NCI-H2107 treated with DMSO at 0.1 percent for 48 hours (cell line): ENCODE measurements around the gene CDX2.
"Not testable (repeated sequence)": the region's sequence is repeated elsewhere in the genome, so short reads cannot be mapped to it uniquely, and the experiment has no call there.

Experiments used
- DNase-seq: peaks from one replicate; lab custom pipeline; 2025; ENCODE audit not compliant: unreplicated experiment; lab: John Stamatoyannopoulos, UW

Gene CDX2

DNA sequence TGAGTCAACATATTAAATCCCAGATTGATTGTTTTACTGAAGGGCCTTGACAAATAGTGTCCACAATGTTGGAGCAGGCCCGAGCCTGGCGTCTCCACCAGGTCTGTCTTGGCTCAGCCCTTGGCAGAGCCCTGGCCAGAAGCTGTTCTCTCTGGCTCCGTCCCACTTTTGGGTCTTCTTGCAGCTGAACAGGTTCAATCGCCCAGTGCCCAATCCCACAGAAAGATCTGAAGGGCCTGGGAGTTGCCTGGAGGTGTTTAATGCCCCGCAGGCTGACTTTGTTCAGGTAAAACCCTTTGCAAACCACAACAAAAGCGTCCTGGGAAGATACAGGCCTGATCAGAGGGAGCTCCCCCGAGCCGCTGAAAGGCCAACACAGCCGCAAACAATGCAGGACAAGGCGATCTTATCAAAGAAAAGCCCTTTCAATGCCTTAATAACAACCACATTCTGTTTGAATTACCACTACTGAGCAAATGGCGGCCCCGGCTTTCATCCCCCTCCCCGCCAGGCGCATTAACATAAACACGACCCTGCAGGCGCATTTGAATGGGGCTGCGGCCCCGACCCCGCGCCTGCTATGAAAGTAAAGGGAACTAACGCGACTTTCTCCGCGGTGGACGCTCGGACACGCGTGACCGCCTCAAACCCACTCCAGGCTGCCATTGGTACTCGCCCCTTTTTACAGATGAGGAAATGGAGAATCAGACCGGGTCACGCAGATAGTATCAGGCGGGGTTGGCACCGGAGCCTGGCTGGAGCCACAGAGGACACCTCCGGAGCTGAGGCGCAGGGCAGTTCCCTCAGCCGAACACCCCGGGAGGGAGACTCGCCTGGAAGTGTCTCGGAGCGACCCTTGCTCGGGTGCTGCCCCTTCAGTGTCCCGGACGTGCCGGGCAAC is 3.1 kb downstream of the CDX2 start:
- DNase-seq: no peak

DNA sequence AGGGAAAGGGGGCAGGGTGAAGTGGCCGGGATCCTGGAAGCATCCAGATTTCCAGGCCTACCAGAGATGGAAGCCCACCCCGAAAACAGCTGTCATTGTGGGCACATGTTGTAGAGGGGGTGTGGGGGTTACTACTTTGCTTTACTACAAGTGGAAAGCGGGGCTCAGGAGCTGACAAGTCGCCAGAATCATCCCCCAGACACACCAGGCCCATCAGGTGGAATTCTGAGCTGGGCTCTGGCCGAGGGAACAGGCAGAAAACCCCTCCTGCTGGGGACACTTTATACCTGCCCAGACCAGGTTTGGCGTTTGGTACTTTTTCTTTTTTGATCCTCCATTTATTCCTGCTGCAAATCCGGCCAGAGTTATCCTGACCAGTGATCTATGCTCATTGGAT is 3.8 kb downstream of the CDX2 start:
- DNase-seq: no peak

GRCh38 chr13:27964741-27965323 is 4.3 kb downstream of the CDX2 start:
- no peak for DNase-seq

- DNase-seq: not testable (repeated sequence)
Observed at GRCh38 chr13:27964206-27964605, 4.9 kb downstream of the CDX2 start.

DNA sequence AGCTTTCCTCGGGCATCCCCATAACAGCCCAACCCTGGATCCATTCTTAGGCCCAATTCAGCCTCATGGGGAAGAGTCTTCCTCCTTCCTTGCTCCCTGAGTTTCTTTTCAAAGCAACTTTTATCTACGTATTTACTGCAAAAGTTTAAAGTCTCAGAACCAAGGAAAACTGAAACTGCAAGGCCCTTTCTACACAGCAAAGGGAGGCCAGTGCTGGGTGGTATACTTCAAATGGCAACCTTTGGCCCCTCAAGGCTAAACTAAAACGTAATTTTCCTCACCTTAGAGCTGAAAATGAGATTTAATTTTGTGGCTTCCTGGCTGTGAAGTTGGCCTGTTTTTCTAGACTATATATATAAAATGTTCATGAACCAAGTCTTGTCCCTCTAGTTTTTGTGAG is 5.6 kb downstream of the CDX2 start:
- DNase-seq: no peak

DNA sequence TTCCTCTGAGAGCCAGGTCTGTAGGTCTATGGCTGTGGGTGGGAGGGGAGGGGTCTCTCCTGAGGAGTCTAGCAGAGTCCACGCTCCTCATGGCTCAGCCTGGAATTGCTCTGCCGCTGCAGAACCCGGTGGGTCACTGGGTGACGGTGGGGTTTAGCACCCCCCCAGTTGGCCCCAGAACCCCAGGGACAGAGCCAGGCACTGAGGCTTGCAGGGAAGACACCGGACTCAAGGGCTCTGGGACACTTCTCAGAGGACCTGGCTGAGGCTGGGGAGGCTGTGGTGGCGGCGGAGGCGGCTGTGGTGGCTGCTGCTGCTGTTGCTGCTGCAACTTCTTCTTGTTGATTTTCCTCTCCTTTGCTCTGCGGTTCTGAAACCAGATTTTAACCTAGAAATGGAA is 6.1 kb downstream of the CDX2 start:
- DNase-seq: no peak

DNA sequence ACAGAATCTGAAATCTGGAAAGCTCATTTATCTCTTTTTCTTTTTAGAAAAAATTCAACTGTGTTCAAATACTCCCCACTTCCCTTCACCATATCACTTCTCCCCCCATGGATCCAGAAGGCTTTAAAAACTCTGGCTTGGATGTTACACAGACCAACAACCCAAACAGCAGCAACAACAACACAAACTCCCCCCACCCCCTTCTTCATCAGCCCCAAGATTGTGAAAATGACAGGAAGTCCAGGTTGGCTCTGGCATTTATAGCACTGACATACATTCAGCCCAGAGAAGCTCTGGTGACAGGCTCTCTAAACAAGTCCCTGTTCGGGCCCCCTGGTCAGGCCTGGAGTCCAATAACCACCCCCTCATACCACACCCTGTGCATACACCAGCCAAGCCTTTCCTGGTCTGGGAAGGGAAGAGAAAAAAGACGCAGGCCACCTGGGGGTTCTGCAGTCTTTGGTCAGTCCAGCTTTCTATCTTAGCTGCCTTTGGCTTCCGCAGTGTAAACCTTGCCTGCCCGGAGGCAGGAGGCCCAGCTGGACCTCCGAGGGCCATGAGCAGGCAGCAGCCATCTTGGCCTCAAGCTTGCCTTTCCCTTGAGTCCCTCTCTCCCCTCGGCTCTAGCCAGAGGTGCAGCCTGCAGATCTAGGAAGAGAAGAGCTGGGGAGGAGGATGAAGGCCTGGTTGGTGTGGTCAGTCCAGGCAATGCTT is 6.8 kb downstream of the CDX2 start:
- DNase-seq: no peak

DNA sequence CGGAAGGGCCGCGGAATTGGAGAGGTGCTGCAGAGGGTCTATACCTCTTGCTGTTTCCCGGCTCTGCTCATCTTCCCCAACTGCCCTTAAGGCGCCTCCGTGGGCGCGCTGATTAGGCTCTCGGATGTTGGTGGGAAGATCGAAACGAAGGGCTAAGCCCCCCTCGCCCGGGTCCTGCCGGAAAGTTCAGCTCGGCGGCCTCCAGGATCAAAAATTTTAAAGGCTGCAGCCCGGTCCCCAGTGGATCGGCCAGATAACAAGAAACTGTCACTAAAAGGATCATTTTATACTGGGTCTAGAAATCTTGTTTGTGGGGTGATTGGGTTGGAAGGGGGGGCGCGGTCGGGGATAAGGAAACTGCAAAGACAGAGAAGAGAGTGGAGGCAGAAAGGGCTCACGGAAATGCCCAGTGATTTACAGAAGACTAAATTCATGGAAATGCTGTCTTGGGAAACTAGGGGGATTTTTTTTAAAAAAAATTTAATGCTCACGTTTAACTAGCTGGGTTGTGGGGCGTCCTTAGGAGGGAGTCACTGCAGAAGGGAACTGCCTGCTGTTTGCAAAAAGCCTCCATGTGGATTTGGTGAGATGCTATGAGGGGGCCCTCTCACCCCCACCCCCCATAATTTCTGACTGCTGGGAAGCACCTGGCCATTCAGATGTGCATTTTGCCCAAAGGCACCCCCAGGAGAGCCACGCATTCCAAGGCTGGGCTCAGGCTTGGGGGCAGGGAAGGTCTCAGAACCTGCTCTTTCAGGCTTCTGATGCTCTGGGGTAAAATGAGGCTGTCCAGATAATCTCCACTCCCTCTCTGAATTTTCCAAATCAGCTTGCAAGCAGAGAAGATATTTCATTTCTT is 7.7 kb downstream of the CDX2 start:
- no peak for DNase-seq

- peak; percentile 9 for DNase-seq
Observed at GRCh38 chr13:27960362-27961226, 8.5 kb downstream of the CDX2 start.

GRCh38 chr13:27959976-27960361 is 9.1 kb downstream of the CDX2 start:
- DNase-seq: no peak

DNA sequence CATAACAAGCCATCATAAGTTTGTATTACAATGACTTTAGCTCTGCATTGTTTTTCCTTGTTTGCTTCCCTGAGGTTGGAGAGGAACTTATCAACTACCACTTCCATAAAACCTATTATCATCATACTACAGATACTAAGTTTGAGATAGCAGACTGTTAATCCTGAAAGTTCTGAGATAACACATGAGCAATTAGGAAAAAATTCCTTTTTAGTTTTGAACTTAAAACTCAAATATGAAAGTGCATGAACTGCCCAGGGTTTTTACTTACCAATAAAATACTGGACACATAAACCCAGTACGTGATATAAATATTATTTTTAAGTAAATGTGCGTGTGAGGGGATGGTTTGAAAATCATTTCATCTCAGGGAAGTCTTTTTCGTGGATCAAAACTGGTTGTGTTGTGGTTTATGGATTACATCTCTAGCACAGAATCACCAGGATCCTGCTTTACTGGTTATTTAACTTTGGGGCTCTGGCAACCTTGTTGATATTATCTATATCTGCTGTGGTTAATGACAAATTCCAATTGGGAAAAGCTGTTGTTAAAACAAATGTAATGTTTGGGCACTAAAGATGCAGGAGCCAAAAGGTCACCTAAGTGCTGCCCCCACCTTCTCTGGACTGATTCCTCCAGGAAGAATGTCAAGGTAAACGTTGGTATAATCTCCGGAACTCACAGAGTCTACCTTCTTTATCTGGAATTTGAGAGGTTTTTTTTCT is 12.4 kb downstream of the CDX2 start:
- DNase-seq: no peak

DNA sequence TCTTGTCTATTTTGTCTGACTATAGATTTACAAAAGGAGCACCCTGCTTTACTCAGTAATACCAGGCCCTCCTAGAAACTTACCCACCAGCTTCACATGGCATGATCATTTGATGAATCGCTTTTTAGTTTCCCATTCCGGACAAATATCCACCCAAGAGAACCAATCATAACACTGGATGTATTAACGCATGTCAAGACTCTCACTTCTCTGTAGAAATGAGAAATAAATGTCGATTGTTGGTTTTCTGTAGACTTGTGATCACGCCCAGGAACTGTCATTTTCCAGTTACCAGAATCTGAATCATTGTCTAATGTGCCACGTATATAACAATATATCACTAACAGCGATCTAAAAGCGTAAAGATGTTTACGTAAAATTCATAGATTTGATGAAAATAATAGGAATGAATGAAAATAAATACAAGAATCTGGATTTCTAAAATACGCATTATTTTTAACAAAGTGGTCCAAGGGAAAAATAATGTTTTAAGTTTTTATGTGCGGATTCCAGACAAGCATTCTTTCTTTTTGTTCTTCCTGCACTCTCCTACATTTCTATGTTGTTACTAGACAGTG is 14.0 kb downstream of the CDX2 start:
- DNase-seq: no peak

DNA sequence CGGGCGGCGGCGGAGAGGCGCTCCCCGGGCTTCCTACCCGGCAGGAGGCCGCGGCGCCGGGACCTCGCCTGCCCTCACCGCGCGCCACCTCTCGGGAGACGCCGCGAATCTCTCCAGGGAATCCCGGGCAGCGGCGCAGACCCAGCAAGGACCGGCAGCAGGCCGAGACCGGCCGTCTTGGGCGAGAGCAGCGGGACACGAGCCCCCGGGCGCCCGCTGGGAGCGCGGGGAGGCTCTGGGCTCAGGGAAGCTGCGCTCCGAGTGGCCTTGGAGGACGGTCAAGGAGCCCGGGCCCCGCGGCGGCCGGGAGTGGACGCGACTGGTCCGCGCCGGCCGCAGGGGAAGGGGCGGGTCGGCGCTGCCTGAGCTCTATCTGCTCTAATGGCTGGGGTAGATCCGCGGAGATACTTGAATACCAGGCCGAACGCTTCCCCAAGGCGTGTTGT is 14.7 kb downstream of the CDX2 start:
- no peak for DNase-seq

DNA sequence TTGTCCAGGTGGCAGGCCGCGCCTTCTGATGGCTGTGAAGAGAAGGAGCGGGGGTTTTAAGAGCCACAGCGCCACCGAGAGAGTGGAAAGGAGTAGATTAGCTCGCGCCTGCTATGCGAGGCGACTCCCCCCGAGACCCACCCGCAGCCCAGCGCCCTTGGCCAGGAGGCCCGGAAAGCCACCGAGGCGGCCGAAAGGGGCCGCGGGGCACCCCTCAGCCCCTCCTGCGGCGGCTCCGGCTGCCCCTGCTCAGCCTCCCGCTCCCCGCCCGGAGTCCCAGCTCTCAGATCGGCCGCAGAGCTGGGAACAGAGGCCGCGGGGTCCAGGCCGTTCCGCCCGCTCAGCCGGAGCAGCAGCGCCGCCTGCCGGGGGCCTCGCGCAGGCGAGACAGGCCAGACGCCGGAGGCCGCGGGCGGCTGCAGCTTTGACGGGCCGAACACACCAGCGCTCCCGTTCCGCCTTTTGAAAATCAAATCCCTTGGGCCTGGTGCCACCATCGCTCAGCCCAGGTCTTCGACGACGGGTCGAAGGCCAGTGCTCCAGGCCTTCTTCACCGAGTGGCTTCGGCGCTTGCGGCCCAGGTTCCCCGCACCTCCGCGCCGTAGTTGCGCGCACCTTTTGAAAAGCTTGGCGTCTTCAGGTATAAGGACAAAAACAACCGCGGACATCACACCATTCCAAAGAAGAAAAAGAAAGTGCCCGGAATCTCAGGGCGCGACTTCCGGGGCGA is 15.3 kb downstream of the CDX2 start:
- DNase-seq: no peak

GRCh38 chr13:27952876-27953675 is 16.0 kb downstream of the CDX2 start:
- no peak for DNase-seq

GRCh38 chr13:27942972-27943371 is 26.1 kb downstream of the CDX2 start:
- no peak for DNase-seq

DNA sequence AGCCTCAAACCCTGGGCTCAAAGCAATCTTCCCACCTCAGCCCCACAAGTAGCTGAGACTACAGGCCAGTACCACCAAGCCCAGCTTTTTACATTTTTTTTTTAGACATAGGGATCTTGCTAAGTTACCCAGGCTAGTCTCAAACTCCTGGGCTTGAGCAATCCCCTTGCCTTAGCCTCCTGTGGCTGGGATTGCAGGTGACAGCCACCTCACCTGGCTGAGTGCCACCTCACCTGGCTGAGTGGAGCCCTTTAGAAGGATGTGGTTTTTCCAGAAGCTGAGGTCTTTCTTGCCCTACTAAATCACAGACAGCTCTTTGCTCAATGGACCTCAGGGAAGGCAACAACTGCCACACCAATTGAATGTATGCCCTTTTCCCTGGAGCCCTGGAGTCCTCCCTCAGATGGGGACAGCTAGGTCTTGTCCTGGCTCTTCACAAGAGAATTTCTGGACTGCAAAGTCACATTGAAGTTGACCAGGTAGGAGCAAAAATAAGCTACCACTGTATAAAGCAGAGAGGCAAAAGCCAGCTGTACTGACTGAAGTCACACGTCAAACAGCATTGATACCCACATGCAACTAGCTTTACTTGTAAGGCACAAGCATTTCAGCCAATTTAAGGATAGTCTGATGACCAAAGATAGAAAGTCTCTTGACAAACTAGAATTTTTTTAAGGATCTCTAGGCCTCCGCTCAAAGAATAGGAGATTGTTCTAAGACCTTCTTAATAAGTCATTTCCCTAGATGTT is 35.4 kb downstream of the CDX2 start:
- DNase-seq: no peak
